Body of pancreas (tissue), 4 donors: ENCODE results near the gene SLC24A4. TPM values are rescaled to one million over a fixed set of nuclear protein-coding genes. Genes with fewer than 3 reads are reported as not detected.

Source experiments
- ATAC-seq: fragments of 150-250 bp; one replicate; pipeline ENCODE4 v1.9.1; 2016
- DNase-seq, 4 donors: peaks; one replicate each; pipeline ENCODE4 v3.0.0-alpha.2; 2019
- H3K27ac ChIP-seq, 4 donors: fragments of 200-600 bp; sonication (generic); 1 replicate in 3 of 4; 2 replicates in 1 of 4; pipeline versions ENCODE4 v1.5.1 to v1.6.1; 2016 to 2019; ENCODE audit warnings: mild to moderate bottlenecking in 1 of 4, mixed read lengths in 1 of 4, moderate library complexity in 1 of 4
- H3K27me3 ChIP-seq, 2 donors: fragments of 200-600 bp; sonication (generic); one replicate each; pipeline ENCODE4 v1.6.0; 2016; ENCODE audit warnings: mild to moderate bottlenecking in 1 of 2
- H3K36me3 ChIP-seq, 2 donors: fragments of 200-600 bp; sonication (generic); replicated peaks in 1 of 2; 2 replicates each; pipeline ENCODE4 v1.5.1; 2016; ENCODE audit warnings: low read depth in 2 of 2; ENCODE audit not compliant: insufficient read depth in 1 of 2
- H3K4me1 ChIP-seq: fragments of 200-600 bp; sonication (generic); one replicate; pipeline ENCODE4 v1.6.0; 2016
- H3K4me3 ChIP-seq, 2 donors: fragments of 200-600 bp; sonication (generic); 1 replicate in 1 of 2; 2 replicates in 1 of 2; pipeline ENCODE4 v1.5.1; 2016 to 2019
- H3K9me3 ChIP-seq, 3 donors: fragments of 200-600 bp; sonication (generic); 1 replicate in 2 of 3; 2 replicates in 1 of 3; pipeline ENCODE4 v1.5.1; 2016
- POLR2A ChIP-seq, 3 donors: fragments of 450-650 bp; IDR thresholded peaks; one replicate each; pipeline ENCODE4 v1.6.1; 2016; ENCODE audit warnings: antibody characterized with exemption in 3 of 3, mild to moderate bottlenecking in 2 of 3
- WGBS, 2 donors: methylation state at CpG; one replicate each; pipeline ENCODE4 v1.1.5; 2017; 5-methylcytosine and 5-hydroxymethylcytosine counted together
- intact Hi-C: fragments of 100-400 bp; cut with DNase I; formaldehyde crosslinking; loops from one replicate; pipeline ENCODE4 v1.15.1; 2023
- total RNA-seq, 2 donors: library from RNA; depleted of rRNA; stranded (reverse); fragments of >200 nt; gene quantifications; one replicate each; pipeline ENCODE4 v1.1.0, GENCODE V29; 2016
- TF ChIP-seq, protein P1 (sequence below), 7 experiments: fragments of 450-650 bp in 4 of 7; fragments of 200-600 bp in 3 of 7; sonication (generic) in 3 of 7; IDR thresholded peaks; one replicate each; pipeline ENCODE4 v1.5.1; 2016 to 2019; ENCODE audit warnings: antibody characterized with exemption in 7 of 7

The SLC24A4 gene
- total RNA-seq, 2 donors from 2014 or later = 0.26 TPM; not detected in 1

DNA sequence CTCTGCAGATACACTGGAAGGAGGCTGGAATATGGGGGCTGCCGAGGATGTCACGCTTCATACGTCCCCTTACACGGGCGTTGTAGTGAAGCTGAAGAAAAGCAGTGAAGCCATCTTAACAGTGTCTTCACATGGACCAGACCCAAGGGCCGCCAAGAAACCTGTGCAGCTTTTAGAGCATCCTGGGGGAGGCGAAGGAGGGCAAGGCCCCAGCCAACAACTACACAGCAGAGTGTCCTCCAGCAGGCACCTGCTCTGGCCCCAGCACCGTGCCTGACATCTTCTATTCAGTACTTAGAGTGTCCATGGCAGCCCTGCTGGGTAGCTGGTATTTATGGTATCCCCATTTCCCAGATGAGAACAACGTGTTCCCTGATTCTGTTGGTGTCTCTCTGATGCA lies 141.8 kb downstream of the SLC24A4 start:
- intact Hi-C loops = no loop called here
- no peak for TF ChIP-seq POLR2A (IDR thresholded peaks at IDR 0.05)
- TF ChIP-seq, protein P1, sequence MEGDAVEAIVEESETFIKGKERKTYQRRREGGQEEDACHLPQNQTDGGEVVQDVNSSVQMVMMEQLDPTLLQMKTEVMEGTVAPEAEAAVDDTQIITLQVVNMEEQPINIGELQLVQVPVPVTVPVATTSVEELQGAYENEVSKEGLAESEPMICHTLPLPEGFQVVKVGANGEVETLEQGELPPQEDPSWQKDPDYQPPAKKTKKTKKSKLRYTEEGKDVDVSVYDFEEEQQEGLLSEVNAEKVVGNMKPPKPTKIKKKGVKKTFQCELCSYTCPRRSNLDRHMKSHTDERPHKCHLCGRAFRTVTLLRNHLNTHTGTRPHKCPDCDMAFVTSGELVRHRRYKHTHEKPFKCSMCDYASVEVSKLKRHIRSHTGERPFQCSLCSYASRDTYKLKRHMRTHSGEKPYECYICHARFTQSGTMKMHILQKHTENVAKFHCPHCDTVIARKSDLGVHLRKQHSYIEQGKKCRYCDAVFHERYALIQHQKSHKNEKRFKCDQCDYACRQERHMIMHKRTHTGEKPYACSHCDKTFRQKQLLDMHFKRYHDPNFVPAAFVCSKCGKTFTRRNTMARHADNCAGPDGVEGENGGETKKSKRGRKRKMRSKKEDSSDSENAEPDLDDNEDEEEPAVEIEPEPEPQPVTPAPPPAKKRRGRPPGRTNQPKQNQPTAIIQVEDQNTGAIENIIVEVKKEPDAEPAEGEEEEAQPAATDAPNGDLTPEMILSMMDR (IDR thresholded peaks at IDR 0.05) = no peak
- Histone ChIP-seq H3K36me3 (no peaks in the 10 kb centered on the region), H3K27me3 (no peaks in the 10 kb centered on the region), H3K4me3 (no peak overlapping the region), H3K9me3 (peaks cover 0 to 5% (median 0%) of the 10 kb centered on the region in 3 donors), H3K4me1 (no peaks in the 10 kb centered on the region), H3K27ac (no peak overlapping the region)
- 80% methylated on average over 9 of the region's 9 CpGs for WGBS, 2 donors
- ATAC-seq = no peak
- DNase-seq = no peak

DNA sequence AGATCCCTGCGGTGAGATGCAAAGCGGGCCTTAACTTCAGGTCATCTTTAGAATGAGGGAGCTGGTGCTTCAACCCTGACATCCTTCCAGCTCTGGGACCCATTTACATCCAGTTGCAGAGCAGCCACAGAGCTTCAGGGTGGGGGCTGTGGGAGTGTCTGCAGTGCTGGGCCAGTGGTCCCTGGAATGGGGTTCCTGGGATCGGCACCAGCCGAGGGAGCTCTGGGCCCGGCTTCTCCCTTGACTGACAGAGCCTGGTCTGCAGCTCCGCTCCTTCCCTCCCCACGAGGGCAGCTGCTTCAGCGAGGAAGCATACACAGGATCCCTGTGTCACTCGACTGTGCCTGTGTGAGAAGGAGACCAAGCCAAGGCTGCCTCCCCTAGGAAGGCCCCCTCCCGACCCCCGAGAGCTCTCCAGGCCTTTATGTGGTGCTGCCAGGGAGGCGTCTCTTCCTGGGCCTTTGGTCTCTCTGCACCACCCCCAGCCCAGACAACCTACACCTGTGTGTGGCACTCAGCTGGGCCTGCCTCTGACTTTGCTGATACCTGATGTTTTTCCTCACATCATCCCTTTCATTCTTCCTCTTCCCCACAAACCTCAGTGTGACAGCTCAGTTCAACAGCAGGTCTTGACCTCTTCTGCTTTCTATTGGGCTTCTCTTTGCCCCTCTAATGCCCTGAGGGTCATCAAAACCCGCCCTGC lies 142.5 kb downstream of the SLC24A4 start:
- 63 to 70% methylated on average over 12 of the region's 13 CpGs for WGBS, 2 donors

DNA sequence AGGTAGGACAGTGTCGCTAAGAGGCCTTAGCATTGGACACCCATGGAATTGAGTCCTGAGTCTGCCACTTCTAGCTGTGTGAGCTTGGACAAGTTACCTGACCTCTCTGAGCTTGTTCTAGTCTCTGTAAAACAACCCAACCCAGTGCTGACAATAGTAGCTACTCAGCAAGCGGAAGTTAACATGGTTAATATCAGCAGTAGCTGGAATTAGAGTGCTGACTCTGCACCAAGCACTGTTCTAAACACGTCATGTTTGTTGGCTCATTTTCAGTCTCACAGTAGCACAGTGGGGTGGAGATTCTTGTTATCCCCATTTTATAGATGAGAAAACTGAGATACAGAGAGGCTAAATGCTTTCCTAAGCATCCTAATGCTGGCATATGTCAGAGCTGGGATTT lies 143.1 kb downstream of the SLC24A4 start:
- Histone ChIP-seq H3K27me3 (no peaks in the 10 kb centered on the region), H3K4me1 (no peaks in the 10 kb centered on the region), H3K4me3 (no peak overlapping the region), H3K9me3 (peaks cover 0 to 5% (median 0%) of the 10 kb centered on the region in 3 donors), H3K27ac (no peak overlapping the region), H3K36me3 (no peaks in the 10 kb centered on the region)
- ATAC-seq = no peak
- peak in 1 of 4 donors; percentile 46 for DNase-seq
- intact Hi-C loops = no loop called here
- TF ChIP-seq POLR2A (IDR thresholded peaks at IDR 0.05) = no peak
- TF ChIP-seq, protein P1 (IDR thresholded peaks at IDR 0.05) = no peak
- WGBS, 2 donors = 46 to 70% methylated on average over 3 of the region's 3 CpGs

More for the DNA sequence above, 142.5 kb downstream of the SLC24A4 start:
- Histone ChIP-seq H3K4me1 (no peaks in the 10 kb centered on the region), H3K27me3 (no peaks in the 10 kb centered on the region), H3K9me3 (peaks cover 0 to 5% (median 0%) of the 10 kb centered on the region in 3 donors), H3K4me3 (no peak overlapping the region), H3K36me3 (no peaks in the 10 kb centered on the region), H3K27ac (no peak overlapping the region)
- DNase-seq (no peak), ATAC-seq (no peak)
- intact Hi-C loops = no loop called here
- TF ChIP-seq, protein P1 (IDR thresholded peaks at IDR 0.05) = no peak
- TF ChIP-seq POLR2A (IDR thresholded peaks at IDR 0.05) = no peak

DNA sequence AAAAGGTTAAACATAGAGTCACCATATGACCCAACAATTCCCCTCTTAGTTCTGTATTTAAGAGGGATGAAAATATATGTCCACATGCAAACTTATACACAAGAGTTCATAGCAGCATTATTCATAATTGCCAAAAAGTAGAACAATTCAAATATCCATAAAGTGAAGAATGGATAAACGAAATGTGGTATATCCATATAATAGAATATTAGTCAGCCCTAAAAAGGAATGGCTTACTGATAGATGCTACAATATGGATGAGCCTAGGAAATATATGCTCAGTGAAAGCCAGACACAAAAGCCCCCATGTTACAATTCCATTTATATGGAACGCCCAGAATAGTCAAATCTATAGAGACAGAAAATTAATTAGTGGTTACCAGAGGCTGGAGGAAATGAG lies 146.6 kb downstream of the SLC24A4 start:
- 67 to 80% methylated on average over 2 of the region's 2 CpGs for WGBS, 2 donors
- H3K27ac ChIP-seq = no peak overlapping the region
- ATAC-seq = no peak
- H3K4me3 ChIP-seq = no peak overlapping the region
- peaks cover 0 to 5% (median 0%) of the 10 kb centered on the region in 3 donors for H3K9me3 ChIP-seq
- intact Hi-C loops = no loop called here
- no peak for DNase-seq
- no peaks in the 10 kb centered on the region for H3K36me3 ChIP-seq
- no peaks in the 10 kb centered on the region for H3K27me3 ChIP-seq
- TF ChIP-seq, protein P1 (IDR thresholded peaks at IDR 0.05) = no peak
- no peak for TF ChIP-seq POLR2A (IDR thresholded peaks at IDR 0.05)
- no peaks in the 10 kb centered on the region for H3K4me1 ChIP-seq

DNA sequence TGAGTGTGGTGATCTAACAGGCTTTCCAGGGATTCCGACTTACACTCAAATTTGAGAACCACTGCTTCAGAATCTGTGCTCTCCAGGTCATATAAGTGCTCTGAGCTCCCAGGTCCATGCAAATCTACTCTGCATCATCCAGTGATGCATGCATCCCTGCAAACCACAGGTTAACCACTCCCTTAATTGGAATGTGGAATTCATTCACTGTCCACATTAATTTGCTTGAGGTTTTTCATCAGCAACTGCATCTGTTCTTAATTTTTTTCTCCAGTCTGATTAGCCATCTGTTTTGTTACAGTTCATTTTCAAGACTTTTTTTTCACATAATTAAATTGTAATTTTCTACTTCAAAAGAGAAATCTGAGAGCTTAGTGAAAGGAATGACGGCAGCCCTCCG lies 147.2 kb downstream of the SLC24A4 start:
- WGBS, 2 donors = 63 to 75% methylated on average over 3 of the region's 3 CpGs
- TF ChIP-seq POLR2A (IDR thresholded peaks at IDR 0.05) = no peak
- TF ChIP-seq, protein P1 (IDR thresholded peaks at IDR 0.05) = no peak
- no peak overlapping the region for H3K27ac ChIP-seq
- no peaks in the 10 kb centered on the region for H3K4me1 ChIP-seq
- intact Hi-C loops = no loop called here
- no peak for ATAC-seq
- H3K27me3 ChIP-seq = no peaks in the 10 kb centered on the region
- no peak for DNase-seq
- H3K4me3 ChIP-seq = no peak overlapping the region
- no peaks in the 10 kb centered on the region for H3K36me3 ChIP-seq
- peaks cover 0 to 5% (median 0%) of the 10 kb centered on the region in 3 donors for H3K9me3 ChIP-seq
